Motor neuron (in vitro differentiated cells): ENCODE results near the gene TOLLIP. TPM values are rescaled to one million over a fixed set of nuclear protein-coding genes. Genes with fewer than 3 reads are reported as not detected.
A peak's percentile ranks its signal among the peaks of the same experiment; 100 is the strongest.

Experiments
- ATAC-seq, 8 experiments: fragments of 200-7000 bp; cut with Tn5 transposase; replicated peaks in 6 of 8; 2 replicates each; pipeline ENCODE4 v1.8.0; 2021; ENCODE audit warnings: mild to moderate bottlenecking in 8 of 8, moderate library complexity in 8 of 8
- H3K27ac ChIP-seq, 2 donors: fragments of 250-450 bp; sonication (Bioruptor Pico); 2 replicates each; pipeline ENCODE4 v1.9.0; 2021; ENCODE audit warnings: antibody characterized with exemption in 2 of 2, mild to moderate bottlenecking in 2 of 2, moderate library complexity in 1 of 2
- H3K4me1 ChIP-seq, 2 donors: fragments of 250-450 bp; sonication (Bioruptor Pico); replicated peaks in 1 of 2; 2 replicates each; pipeline ENCODE4 v1.6.1; 2021; ENCODE audit warnings: antibody characterized with exemption in 2 of 2, mild to moderate bottlenecking in 2 of 2, moderate library complexity in 1 of 2
- H3K4me3 ChIP-seq, 5 donors: fragments of 250-450 bp; sonication (Bioruptor Pico); 2 replicates each; pipeline ENCODE4 v1.9.0; 2021; ENCODE audit warnings: antibody characterized with exemption in 5 of 5, mild to moderate bottlenecking in 5 of 5, moderate library complexity in 4 of 5
- WGBS, 10 experiments: fragments of 450-650 bp; shearing (Covaris generic); methylation state at CpG; one replicate each; pipeline ENCODE4 v1.0.0; 2022; 5-methylcytosine and 5-hydroxymethylcytosine counted together
- in situ Hi-C, 9 experiments: fragments of 400-800 bp; cut with MboI; loops; one replicate each; pipeline ENCODE4 v1.15.0; 2021; ENCODE audit warnings: low sequenced_read_pairs in 9 of 9, low pct_unique_long_range_greater_than_20kb in 2 of 9; ENCODE audit not compliant: unreplicated experiment in 9 of 9
- total RNA-seq, 8 experiments: library from RNA; unstranded; fragments of 300-600 nt; gene quantifications; 2 replicates each; pipeline versions ENCODE4 v1.2.3 to v1.2.4, GENCODE V29; 2022

TOLLIP gene
- total RNA-seq, 8 experiments from 2014 or later, result 11.5 to 27.5 (median 21.1) TPM

DNA sequence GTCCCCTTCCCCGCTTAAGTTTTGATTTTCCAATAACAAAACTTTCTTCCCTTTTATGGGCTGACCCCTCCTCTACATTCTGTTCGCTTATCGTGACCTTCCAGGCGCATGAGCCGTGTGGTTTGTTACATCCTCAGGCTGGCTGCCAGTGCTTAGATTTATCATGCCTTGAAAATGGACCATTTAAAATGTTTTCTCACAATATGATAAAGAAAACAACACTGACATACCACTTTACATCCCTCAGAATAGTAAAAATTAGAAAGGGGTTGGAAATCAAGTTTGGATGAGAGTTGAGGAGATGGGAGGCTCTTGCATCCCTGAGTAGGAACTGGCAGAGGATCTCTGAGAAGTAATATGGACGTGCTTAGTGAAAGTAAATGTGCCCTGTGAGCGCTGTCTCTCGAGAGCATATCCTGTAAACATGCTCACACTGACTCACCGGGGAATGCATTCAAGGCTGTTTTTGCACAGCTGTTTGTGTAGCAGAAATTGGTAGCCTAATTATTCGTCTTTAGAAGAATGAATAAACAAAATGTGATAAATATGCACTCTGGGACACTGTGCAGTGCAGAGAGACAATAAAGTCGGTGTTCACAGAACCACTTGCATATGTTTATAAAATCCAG is 17.1 kb upstream of the TOLLIP start:
- in situ Hi-C loops, result no loop called here
- Histone ChIP-seq H3K4me3 (no peak overlapping the region), H3K4me1 (no peaks in the 10 kb centered on the region), H3K27ac (no peak overlapping the region)
- peak in 3 of 8 experiments; percentile 90 to 96 (median 95) for ATAC-seq
- WGBS, 10 experiments, result 0 to 100% (median 68%) methylated on average over 1 to 10 of the region's 11 CpGs

DNA sequence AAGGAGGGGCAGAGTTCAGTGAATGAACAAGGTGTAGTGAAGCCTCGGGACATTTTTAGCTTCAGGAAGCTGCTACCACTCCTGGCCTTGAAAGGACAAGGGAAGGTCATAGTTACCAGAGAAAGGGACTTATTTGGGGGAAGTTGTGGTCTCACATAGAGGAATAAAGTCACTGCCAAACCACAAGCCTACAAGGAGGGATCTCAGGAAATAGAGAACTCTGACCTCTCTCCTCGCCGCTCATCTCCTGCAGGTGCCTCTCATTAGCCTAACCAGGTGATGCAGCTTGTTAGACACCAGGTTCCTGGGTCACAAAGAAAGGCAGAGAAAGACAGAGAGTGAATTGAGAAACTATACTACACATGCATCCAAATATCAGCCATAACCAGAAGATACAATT is 14.3 kb upstream of the TOLLIP start:
- in situ Hi-C loops, result loop anchor here in 1 of 9 experiments (25.0 kb wide), 1 partner anchor 189 kb away; no protein-coding TSS in a partner anchor
- 27 to 100% (median 76%) methylated on average over 1 to 3 of the region's 3 CpGs; no CpG with 5 or more reads in 2 of the 10 experiments for WGBS, 10 experiments
- Histone ChIP-seq H3K4me1 (no peaks in the 10 kb centered on the region), H3K4me3 (no peak overlapping the region), H3K27ac (no peak overlapping the region)
- no peak for ATAC-seq

DNA sequence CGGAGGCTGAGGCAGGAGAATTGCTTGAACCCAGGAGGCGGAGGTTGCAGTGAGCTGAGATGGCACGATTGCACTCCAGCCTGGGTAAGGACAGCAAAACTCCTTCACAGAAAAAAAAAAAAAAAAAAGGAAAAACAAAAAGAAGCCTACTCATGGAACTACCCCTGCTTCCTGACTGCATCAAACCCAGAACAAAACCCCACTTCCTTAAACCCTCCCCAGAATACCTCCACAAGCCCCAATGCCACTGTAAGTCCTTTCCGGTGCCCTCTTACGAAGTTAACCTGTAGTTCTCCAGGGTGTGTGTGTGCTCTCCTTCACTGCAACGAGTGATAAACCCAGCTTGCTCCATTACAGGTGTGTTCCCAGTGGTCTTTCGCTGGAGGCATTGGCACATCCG is 8.6 kb upstream of the TOLLIP start:
- 43 to 87% (median 82%) methylated on average over 1 to 7 of the region's 8 CpGs; no CpG with 5 or more reads in 5 of the 10 experiments for WGBS, 10 experiments
- Histone ChIP-seq H3K4me1 (no peaks in the 10 kb centered on the region), H3K4me3 (no peak overlapping the region), H3K27ac (no peak overlapping the region)
- no peak for ATAC-seq
- in situ Hi-C loops, result loop anchor here in 1 of 9 experiments (25.0 kb wide), 1 partner anchor 194 kb away; no protein-coding TSS in a partner anchor

DNA sequence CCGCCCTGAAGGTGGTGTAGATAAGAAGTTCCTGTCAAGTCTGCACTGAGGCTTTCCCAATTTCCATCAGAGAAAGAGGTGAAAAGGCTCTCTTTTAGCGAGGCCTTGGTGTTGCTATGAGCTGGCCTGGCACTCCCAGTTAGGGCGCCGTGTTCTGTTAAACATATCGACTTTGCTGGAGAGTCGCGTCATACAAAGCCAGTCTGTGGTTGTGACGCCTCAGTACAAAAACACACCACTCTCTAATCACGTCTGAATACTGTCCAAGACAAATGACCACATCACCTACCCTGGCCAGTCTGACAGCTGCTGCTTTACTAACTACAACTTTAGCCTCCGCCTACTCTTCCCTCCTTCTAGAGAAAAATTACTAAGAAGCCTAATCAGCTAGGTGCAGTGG is 8.0 kb upstream of the TOLLIP start:
- in situ Hi-C loops, result loop anchor here in 1 of 9 experiments (25.0 kb wide), 1 partner anchor 195 kb away; no protein-coding TSS in a partner anchor
- Histone ChIP-seq H3K4me3 (no peak overlapping the region), H3K27ac (no peak overlapping the region), H3K4me1 (no peaks in the 10 kb centered on the region)
- 80 to 100% (median 93%) methylated on average over 1 to 10 of the region's 10 CpGs; no CpG with 5 or more reads in 3 of the 10 experiments for WGBS, 10 experiments
- ATAC-seq, result no peak

DNA sequence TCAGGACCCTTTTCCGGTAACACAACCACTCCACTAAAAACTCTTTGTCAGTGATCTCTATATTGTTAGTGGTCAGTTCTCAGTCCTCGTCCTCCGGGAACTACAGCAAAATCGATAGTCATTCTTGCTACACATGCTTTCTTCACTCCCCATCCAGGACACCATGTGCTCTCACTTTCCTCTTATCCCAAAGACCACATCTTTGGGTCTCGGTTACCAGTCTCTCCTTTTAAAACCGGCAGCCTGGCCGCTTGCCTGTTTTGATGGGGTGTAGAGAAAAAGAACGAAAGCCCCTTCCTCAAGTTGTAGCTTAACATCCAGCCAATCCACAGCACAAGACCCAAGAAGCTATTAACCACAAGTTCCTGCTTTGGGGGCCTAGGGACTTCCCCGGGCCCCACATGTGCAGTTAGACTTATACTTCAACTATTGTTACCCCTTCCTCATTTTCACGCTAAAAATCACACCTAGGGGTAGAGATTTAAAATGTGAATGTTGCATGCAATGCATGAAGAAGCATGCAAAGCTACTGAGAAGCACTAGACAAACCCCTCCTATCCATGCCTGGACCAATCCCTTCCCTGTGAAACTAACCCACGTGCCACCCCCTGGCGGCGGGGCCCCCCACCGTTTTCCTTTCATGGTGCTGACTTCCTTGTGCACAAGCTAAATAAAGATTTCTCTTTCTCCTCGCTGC is 1.5 kb upstream of the TOLLIP start:
- Histone ChIP-seq H3K27ac (no peak overlapping the region), H3K4me1 (peaks cover 11% of the 10 kb centered on the region in 2 donors), H3K4me3 (peak overlapping the region in 1 of 5 donors; percentile 95)
- in situ Hi-C loops, result loop anchor here in 1 of 9 experiments (25.0 kb wide), 1 partner anchor 201 kb away; no protein-coding TSS in a partner anchor
- WGBS, 10 experiments, result 80 to 100% (median 89%) methylated on average over 5 to 13 of the region's 15 CpGs; no CpG with 5 or more reads in 2 of the 10 experiments
- no peak for ATAC-seq

DNA sequence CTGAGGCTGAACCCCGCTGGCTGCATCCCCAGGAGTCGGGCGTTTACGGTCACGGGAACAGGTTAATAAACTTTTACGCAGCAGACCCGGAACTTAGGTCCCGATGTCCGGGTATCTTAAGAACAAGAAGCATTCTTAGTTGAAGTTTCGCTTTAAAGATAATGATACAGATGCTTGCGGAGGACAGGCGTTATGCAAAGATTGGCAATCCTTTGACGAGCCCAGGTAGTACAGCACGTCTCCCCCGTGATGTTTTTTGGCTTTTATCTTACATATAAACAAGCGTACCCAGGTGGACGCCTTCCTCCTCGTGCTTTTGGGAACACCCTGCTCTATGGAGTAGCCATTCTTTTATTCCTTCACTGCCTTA is 871 bp upstream of the TOLLIP start:
- Histone ChIP-seq H3K4me1 (peaks cover 11% of the 10 kb centered on the region in 2 donors), H3K4me3 (peak overlapping the region; percentile 25 to 95 (median 35)), H3K27ac (peak overlapping the region; percentile 76)
- in situ Hi-C loops, result loop anchor here in 1 of 9 experiments (25.0 kb wide), 1 partner anchor 202 kb away; no protein-coding TSS in a partner anchor
- no peak for ATAC-seq
- 70 to 100% (median 88%) methylated on average over 4 to 17 of the region's 18 CpGs; no CpG with 5 or more reads in 4 of the 10 experiments for WGBS, 10 experiments

DNA sequence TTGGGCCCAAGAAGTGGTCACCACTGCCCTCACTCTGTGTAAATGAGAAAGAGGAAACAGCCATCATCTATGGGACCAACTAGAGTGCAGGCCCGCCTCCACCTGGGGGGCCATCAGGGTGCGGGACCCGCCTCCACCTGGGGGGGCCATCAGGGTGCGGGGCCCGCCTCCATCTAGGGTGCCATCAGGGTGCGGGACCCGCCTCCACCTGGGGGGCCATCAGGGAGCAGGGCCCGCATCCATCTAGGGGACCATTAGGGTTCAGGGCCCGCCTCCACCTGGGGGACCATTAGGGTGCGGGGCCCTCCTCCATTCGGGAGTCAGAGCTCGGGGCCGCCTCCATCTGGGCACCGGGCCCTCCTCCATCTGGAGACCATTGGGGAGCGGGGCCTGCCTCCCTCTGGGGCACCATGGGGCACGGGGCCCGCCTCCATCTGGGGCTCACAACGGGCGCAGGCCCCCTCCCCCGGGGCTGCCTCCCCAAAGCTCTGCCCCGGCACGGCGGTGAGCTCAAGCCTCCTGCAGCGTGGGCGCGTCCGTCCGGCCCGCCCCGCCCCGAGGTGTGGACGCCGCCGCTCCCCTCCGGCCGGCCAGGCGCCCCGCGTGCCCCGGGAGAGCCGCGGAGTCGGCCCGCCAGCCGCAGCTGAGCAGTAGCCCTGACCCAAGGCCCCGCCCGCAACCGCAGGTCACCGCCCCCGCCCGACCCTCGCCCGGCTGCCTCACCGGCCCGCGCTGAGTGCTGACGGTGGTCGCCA is 512 bp downstream of the TOLLIP start:
- Histone ChIP-seq H3K27ac (peak overlapping the region; percentile 62 to 88), H3K4me1 (peaks cover 11% of the 10 kb centered on the region in 2 donors), H3K4me3 (peak overlapping the region; percentile 58 to 95 (median 67))
- ATAC-seq, result peak in 3 of 8 experiments; percentile 73 to 79 (median 75)
- in situ Hi-C loops, result loop anchor here in 1 of 9 experiments (25.0 kb wide), 1 partner anchor 203 kb away; no protein-coding TSS in a partner anchor
- no CpG with 5 or more reads among the region's 58 CpGs for WGBS, 10 experiments

DNA sequence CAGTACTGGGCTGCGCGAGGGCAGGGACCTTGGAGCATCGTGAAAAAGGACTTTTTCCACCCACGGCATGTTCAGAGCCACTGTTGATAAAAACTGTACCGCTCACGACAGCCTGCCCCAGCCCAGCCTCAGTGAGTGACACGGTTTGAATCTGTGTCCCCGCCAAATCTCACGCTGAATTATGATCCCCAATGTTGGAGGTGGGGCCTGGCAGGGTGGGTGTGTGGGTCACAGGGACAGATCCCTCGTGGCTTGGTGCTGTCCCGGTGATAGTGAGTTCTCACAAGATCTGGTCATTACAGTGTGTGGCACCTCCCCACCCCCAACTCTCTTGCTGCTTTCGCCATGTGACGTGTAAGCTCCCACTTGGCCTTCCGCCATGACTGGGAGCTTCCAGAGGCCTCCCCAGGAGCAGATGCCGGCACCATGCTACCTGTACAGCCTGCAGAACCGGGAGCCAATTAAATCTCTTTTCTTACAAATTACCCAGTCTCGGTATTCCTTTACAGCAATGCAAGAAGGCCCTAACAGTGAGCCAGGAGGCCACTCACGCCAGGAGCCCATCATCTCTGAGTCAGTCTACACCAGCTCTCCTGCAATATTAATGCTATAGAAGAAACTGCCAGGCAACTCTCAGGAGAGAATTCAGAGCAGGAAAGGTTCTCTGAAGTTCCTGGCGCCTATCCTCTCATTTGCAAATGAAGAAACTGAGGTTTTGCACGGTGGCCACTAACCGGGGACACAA is 1.3 kb downstream of the TOLLIP start:
- H3K4me1 ChIP-seq, result peaks cover 11% of the 10 kb centered on the region in 2 donors
- in situ Hi-C loops, result loop anchor here in 1 of 9 experiments (25.0 kb wide), 1 partner anchor 204 kb away; no protein-coding TSS in a partner anchor
- no peak for ATAC-seq
- peak overlapping the region; percentile 58 to 95 (median 67) for H3K4me3 ChIP-seq
- 39 to 90% (median 63%) methylated on average over 2 to 7 of the region's 21 CpGs; no CpG with 5 or more reads in 3 of the 10 experiments for WGBS, 10 experiments
- no peak overlapping the region for H3K27ac ChIP-seq

DNA sequence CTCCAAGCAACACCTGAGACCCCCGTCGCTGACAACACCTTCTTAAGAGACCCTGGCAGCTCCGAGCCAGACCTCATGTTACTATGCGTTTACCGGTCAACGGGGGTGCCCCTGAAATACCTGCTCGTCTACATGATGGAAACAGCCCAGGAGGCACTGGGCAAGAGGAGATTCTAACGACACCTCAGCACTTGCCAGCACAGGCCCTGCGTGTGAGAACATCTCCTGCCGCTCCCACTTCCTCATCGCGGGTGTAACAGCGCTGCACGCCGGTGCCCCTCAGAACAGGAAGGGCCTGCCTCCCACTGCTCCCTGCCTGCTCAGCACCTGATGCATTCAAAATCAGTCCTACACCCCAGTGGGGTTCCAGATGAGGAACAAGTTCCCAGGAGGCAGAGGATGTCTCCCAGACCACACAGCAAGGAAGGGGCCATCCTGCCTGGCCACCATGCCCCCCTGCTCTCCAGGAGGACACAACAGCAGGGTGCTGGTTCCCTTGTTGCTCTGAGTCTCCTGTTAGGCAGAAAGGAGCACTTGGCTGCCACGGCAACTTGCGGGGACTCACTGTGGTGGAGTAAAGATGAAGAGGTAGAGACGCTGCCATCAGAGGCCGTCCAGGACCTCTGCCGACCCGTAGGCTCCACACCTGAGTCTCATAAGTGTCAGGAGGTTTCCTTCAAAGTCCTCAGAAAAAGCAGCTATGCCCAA is 2.1 kb downstream of the TOLLIP start:
- in situ Hi-C loops, result loop anchor here in 1 of 9 experiments (25.0 kb wide), 1 partner anchor 205 kb away; no protein-coding TSS in a partner anchor
- no peak for ATAC-seq
- Histone ChIP-seq H3K4me1 (peaks cover 11% of the 10 kb centered on the region in 2 donors), H3K4me3 (no peak overlapping the region), H3K27ac (no peak overlapping the region)
- 60 to 100% (median 93%) methylated on average over 1 to 7 of the region's 21 CpGs; no CpG with 5 or more reads in 4 of the 10 experiments for WGBS, 10 experiments

DNA sequence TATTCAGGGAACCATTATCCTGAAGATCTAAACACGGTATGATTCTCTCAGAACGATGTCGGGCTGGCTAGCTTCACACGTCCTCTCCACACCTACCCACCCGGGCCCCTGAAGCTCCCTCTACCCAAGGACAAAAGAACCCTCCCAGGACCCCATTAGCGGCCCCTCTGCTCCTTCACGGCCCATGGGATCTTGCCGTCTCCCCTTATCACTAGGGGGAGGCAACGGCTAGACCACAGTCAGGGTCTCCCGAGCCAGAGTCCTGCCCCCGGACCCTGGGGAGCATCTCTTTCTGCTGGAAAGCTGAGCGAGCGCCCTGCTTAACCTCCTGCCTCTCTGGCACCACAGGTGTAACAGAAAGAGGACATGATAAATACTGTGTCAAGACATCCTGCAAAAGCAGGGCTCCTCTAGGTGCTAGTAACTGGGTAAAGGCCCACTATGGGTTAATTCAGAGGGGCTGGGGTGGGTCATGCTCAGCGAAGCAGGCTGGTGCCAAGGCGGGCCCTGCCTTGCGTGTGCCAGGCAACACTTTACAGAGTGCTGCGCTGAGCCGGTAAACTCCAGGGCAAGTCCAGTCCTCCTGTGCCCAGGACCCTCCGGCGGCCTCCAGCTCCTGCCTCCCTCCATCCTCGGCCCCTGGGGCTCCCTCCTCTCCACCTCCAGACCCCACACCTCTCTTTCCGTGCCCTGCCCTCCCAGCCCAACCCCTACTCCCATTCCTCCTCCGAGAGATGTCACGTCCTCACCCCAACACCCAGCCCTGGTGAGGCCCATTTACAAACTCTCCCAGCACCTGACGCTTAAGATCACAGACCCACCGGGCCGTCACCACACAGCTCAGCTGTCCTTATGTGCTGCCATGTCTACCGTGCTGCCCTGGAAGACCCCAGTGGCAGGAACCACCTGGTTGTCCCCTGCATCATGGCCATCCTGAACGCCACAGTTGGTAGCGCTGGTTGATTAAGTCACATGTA is 3.0 kb downstream of the TOLLIP start:
- ATAC-seq, result no peak
- no peak overlapping the region for H3K27ac ChIP-seq
- 80 to 93% (median 88%) methylated on average over 1 to 13 of the region's 30 CpGs; no CpG with 5 or more reads in 3 of the 10 experiments for WGBS, 10 experiments
- H3K4me3 ChIP-seq, result no peak overlapping the region
- peaks cover 11% of the 10 kb centered on the region in 2 donors for H3K4me1 ChIP-seq
- in situ Hi-C loops, result loop anchor here in 1 of 9 experiments (25.0 kb wide), 1 partner anchor 206 kb away; no protein-coding TSS in a partner anchor
